Measurements from ENCODE around the gene TSN.
"Not testable (repeated sequence)": the region's sequence is repeated elsewhere in the genome, so short reads cannot be mapped to it uniquely, and the experiment has no call there.

Gene TSN

DNA sequence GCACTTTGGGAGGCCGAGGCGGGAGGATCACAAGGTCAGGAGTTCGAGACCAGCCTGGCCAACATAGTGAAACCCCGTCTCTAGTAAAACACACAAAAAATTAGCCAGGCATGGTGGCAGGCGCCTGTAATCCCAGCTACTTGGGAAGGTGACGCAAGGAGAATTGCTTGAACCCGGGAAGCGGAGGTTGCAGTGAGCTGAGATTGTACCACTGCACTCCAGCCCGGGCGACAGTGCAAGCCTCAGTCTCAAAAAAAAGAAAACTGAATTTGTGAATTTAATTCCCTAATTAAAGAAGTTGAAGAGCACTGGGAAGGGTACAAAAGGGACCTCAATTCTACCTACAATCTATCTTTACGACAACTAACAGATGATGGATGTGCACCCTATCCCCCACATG, 20.9 kb upstream of the TSN start:
- H3K27ac Mint-ChIP-seq; H3K27me3 Mint-ChIP-seq; H3K9me3 Mint-ChIP-seq (ENCODE audit: low read depth): not testable (repeated sequence)
- peaks cover 11% of the 10 kb centered on the region for H3K36me3 Mint-ChIP-seq
- H3K4me1 Mint-ChIP-seq (ENCODE audit: low read depth) = peaks cover 54% of the 10 kb centered on the region
- peak overlapping the region; percentile 90 for H3K4me3 Mint-ChIP-seq

DNA sequence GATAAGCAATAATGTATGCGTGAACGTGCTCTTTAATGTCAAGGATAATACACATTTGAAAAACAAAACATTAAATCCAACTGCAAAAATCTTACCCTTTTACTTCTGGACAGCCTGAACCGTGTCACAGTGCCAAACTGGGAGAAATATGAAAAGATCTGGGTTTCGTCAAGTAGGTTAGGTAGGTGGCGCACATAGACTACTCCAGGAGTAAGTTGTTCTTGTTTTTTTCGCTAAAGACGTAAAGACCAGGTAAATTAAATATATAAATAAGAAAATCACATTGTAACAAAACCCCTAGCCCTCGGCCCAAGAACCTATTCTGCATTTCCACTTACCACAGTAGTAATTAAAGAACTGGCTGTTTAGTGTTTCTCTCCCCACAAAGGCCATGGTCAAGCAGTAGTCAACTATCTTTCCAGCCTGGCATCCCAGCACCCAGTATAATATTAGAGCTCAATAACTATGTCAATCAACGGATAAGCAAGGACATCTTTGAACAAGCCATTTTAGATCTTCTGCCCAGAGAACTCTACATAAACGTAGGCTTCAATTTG, 19.9 kb upstream of the TSN start:
- H3K27me3 Mint-ChIP-seq = no peaks in the 10 kb centered on the region
- no peaks in the 10 kb centered on the region for H3K9me3 Mint-ChIP-seq (ENCODE audit: low read depth)
- H3K27ac Mint-ChIP-seq = peak overlapping the region; percentile 96
- H3K4me3 Mint-ChIP-seq = peak overlapping the region; percentile 90
- H3K36me3 Mint-ChIP-seq = peaks cover 11% of the 10 kb centered on the region
- H3K4me1 Mint-ChIP-seq (ENCODE audit: low read depth) = peaks cover 52% of the 10 kb centered on the region

DNA sequence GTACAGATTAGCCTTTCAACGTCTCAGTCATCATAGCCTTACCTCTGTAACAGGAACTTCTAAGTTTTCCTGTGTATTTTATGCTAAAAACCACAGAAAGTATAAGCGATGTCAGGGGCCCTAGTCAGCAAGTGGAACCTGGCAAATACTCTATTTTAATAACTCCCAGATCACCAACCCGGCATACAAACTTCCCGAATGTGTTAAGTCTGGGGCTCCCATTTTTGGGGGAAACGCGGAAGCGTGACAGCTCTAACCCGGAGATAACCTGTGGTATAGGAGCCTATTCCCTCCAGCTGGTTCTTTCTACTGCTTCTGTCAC, 19.4 kb upstream of the TSN start:
- Mint-ChIP-seq H3K27ac (peak overlapping the region; percentile 96), H3K27me3 (no peaks in the 10 kb centered on the region), H3K36me3 (peaks cover 11% of the 10 kb centered on the region), H3K4me3 (peak overlapping the region; percentile 90), H3K9me3 (ENCODE audit: low read depth) (no peaks in the 10 kb centered on the region), H3K4me1 (ENCODE audit: low read depth) (peaks cover 47% of the 10 kb centered on the region)

DNA sequence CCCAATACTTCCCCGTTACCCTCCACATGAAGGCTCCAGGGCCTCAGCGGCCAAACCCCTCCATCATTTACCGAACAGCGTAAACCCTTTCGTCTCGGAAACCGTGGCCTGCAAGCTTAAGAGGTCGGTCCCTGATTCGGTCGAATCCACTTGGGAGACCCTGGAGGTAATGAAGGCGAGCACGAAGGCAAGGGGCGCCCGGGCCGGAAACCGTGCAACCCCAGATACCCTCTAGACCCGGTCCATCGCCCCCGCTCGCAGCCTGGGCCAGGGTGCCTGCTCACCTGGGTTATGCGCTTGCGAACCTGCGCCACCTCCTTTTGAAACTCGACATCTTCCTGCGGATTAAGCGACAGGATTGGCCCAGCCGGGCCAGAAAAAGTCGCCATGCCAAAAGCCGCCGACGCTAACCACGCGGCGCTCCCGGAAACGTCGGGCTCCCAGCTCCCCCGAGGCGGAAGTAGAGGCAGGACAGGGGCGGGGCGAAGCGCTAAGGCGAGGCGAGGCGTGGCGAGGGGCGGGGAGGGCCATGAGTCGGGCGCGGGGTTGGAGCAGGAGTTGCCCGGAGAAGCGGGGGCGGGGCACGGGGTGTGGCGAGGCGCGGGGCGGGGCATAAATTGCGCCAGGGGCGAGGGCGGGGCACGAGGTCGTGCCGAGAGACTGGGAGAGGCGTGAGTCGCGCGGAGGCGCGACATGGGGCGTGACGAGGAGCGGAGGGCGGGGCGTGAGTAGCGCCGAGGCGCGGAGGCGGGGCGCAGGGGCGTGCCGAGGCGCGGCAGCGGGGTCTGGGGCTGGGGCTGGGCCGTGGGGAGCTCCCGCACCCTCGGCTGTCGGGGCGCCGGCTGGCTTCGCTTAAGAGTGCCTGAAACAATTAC, 18.8 kb upstream of the TSN start, which contains the start of gene NIFK:
NIFK (minus strand) TSS at position 414 of the 875 bp plus-strand sequence; CDS start at position 389, 25 bp downstream.
- Mint-ChIP-seq H3K4me1 (ENCODE audit: low read depth) (peaks cover 42% of the 10 kb centered on the region), H3K4me3 (peak within 1 kb of the TSS; percentile 90), H3K36me3 (peaks cover 7% of the 10 kb centered on the region)

DNA sequence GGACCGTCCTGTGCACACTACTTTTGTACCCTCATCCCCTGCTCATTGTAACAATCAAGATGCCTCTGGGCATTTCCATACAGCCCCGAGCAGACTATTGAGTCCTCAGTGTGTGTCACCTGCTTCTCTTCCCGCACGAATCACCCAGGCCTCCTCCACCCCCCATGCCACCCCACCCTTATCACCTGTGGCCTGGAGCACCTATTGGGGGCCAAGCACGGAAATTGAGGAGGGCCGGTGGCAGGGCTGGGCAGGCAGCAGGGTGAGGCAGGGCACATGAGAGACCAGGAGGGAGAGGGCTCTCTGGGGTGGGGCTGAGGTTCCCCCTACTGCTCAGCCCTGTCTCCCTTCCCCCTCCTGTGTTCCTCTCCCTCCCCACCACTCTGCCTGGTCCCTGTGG, 14.5 kb upstream of the TSN start:
- no peak overlapping the region for H3K27ac Mint-ChIP-seq
- no peaks in the 10 kb centered on the region for H3K36me3 Mint-ChIP-seq
- peaks cover 19% of the 10 kb centered on the region for H3K4me1 Mint-ChIP-seq (ENCODE audit: low read depth)
- H3K27me3 Mint-ChIP-seq = no peaks in the 10 kb centered on the region
- H3K9me3 Mint-ChIP-seq (ENCODE audit: low read depth) = no peaks in the 10 kb centered on the region
- no peak overlapping the region for H3K4me3 Mint-ChIP-seq

More for the DNA sequence above, 18.8 kb upstream of the TSN start, which contains the start of gene NIFK:
- Mint-ChIP-seq H3K27ac (peak within 1 kb of the TSS; percentile 96), H3K27me3 (no peaks in the 10 kb centered on the region), H3K9me3 (ENCODE audit: low read depth) (no peaks in the 10 kb centered on the region)

DNA sequence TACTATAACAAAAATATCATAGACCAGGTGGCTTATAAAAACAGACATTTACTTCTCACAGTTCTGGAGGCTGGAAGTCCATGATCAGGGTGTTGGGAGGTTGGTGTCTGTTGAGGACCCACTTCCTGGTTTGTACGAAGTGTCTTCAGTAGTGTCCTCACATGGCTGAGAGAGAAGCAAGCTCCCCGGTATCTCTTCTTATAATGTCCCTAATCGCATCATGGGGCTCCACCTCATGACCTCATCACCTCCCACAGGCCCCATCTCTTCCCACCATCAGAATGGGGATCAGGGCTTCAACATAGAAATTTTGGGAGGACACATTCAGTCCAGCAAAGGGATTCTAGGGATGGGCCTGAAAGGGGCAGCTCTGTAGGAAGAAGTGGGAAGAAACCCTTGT, 14.0 kb upstream of the TSN start:
- no peaks in the 10 kb centered on the region for H3K36me3 Mint-ChIP-seq
- H3K9me3 Mint-ChIP-seq (ENCODE audit: low read depth) = no peaks in the 10 kb centered on the region
- H3K4me3 Mint-ChIP-seq = no peak overlapping the region
- H3K27ac Mint-ChIP-seq = no peak overlapping the region
- H3K27me3 Mint-ChIP-seq = no peaks in the 10 kb centered on the region
- peaks cover 19% of the 10 kb centered on the region for H3K4me1 Mint-ChIP-seq (ENCODE audit: low read depth)

DNA sequence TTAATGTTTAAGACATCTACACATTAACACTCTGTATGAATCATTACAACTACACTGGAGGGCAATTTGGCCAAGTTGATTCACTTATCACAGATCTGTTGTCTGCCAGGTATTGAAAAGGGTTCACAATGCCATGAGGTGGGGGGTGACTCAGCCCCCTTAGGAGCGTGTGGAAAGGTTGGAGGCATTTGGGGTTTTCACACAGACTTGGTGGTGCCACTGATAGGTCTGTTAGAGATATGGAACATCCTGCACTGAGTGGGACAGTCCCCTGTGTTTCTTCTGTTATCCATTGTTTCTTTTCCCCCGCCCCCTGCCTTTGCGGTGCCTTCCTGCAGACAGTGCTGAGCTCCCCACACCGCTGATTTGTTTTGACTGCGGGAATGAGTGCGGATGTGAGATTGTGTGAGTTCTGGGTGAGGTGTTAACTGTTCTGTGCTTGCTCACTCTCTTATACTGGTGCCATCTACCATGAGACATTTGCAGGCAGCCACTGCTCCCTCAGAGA, 9.3 kb upstream of the TSN start:
- Mint-ChIP-seq H3K9me3 (ENCODE audit: low read depth) (no peaks in the 10 kb centered on the region), H3K4me1 (ENCODE audit: low read depth) (no peaks in the 10 kb centered on the region), H3K27ac (peak overlapping the region; percentile 28), H3K4me3 (no peak overlapping the region), H3K27me3 (no peaks in the 10 kb centered on the region), H3K36me3 (no peaks in the 10 kb centered on the region)

DNA sequence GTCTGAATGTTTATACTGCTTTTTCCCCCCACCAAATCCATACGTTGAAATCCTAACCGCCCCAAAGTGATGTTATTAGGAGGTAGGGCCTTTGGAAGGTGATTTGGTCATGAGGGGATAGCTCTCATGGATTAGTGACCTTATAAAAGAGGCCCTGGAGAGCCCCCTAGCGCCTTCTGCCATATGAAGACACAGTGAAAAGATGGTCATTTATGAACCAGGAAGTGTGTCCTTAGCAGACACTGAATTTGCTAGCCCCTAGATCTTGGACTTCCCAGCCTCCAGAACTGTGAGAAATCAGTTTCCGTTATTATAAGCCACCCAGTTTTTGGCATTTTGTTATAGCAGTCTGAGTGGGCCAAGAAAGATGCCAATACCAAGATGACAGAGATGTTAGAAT, 7.2 kb upstream of the TSN start:
- Mint-ChIP-seq H3K4me3 (no peak overlapping the region), H3K9me3 (ENCODE audit: low read depth) (no peaks in the 10 kb centered on the region), H3K36me3 (no peaks in the 10 kb centered on the region), H3K4me1 (ENCODE audit: low read depth) (peaks cover 2% of the 10 kb centered on the region), H3K27me3 (no peaks in the 10 kb centered on the region), H3K27ac (no peak overlapping the region)

DNA sequence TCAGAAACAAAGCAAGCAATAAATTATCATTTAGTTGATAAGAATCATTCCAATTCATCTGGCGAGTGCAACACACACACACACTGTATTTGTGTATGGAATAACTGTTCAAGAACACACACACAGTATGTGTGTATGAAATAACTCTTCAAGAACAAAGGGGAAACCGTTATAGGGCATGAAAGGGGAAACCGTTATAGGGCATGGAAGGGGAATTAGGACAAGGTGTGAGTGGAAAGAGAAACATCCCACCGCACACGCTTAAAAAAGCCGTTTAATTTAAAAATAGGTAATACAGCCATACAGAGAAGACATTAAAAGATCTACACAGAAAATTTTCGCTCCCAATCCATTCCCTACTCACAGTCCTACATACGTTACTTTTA, 607 bp upstream of the TSN start:
- Mint-ChIP-seq H3K27ac (peak overlapping the region; percentile 95), H3K27me3 (no peaks in the 10 kb centered on the region), H3K4me3 (peak overlapping the region; percentile 99), H3K36me3 (no peaks in the 10 kb centered on the region), H3K9me3 (ENCODE audit: low read depth) (no peaks in the 10 kb centered on the region), H3K4me1 (ENCODE audit: low read depth) (peaks cover 26% of the 10 kb centered on the region)

DNA sequence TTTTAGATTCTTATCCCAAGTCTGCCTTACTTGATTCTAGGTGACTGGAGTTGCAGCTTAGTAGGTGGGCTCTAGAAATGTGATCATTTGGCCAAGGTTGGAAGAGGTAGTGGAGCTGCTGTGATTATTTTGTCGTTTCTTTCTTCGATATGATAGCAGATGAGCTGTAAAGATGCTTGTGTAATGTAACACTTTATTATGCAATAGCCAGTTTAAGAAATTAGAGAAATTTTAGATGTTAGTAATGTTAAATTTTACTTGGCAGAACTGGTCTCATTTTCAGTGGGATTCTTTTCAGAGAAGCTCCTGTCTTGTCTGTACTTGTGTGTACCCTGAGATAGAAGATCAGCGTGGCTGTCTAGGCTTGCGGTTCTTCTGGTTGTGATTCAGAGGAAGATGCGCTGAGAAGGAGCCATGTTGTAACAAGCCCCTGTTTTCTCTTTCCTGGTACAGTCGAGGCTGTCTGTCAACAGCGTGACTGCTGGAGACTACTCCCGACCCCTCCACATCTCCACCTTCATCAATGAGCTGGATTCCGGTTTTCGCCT, 9.3 kb downstream of the TSN start:
- H3K4me3 Mint-ChIP-seq = no peak overlapping the region
- peaks cover 4% of the 10 kb centered on the region for H3K4me1 Mint-ChIP-seq (ENCODE audit: low read depth)
- H3K36me3 Mint-ChIP-seq = peaks cover 13% of the 10 kb centered on the region
- H3K27me3 Mint-ChIP-seq = no peaks in the 10 kb centered on the region
- H3K9me3 Mint-ChIP-seq (ENCODE audit: low read depth) = no peaks in the 10 kb centered on the region
- no peak overlapping the region for H3K27ac Mint-ChIP-seq

DNA sequence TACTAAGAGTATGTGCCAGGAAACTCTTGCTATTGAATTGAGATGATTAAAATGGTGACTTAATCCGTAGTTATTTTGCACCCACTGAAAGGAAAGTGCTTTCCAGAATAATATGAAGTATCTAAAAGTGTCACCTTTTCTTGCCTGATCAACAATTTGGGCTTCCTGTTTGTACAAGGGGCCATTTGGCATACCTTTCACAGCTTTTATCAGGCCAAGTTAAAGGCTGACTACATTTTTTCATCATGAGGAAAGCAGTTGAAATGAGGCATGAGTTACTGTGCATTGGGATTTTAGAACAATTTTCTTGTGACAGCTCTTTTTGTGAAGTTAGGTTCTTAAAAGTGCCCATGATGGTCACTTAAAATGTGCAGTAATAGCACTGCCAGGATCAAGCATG, 11.2 kb downstream of the TSN start:
- Mint-ChIP-seq H3K27me3 (no peaks in the 10 kb centered on the region), H3K4me3 (no peak overlapping the region), H3K4me1 (ENCODE audit: low read depth) (no peaks in the 10 kb centered on the region), H3K9me3 (ENCODE audit: low read depth) (no peaks in the 10 kb centered on the region), H3K36me3 (peaks cover 13% of the 10 kb centered on the region), H3K27ac (no peak overlapping the region)

DNA sequence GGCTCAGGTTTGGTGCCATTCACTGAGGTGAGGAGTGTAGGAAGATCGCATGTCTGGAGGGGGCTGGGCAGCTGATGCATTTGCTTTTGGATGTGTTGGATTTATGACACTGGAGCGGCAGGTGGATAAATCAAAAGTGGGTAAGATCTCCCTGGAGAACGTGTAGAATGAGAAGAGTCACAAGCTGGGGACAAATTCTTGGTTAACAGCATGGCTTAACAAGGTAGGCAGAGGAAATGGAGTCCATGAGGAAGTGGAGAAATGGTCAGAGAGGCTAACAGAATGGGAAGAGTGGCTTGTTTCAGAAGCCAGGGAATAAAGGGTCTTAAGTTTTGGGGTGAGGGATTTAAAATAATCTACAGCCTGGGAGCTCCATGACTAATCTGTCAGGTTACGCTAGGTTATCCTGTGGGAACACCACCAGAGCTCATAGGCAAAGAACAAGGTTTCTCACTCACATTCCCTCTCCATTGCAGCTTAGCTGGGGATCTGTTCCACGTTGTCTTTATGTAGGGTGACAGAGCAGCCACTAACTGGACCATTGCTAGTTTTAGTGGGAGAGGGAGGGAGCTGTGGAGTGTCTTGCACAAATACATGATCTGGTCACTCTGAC, 12.8 kb downstream of the TSN start:
- Mint-ChIP-seq H3K27me3 (no peaks in the 10 kb centered on the region), H3K9me3 (ENCODE audit: low read depth) (no peaks in the 10 kb centered on the region), H3K27ac (peak overlapping the region; percentile 46), H3K36me3 (peaks cover 13% of the 10 kb centered on the region), H3K4me3 (no peak overlapping the region), H3K4me1 (ENCODE audit: low read depth) (no peaks in the 10 kb centered on the region)

DNA sequence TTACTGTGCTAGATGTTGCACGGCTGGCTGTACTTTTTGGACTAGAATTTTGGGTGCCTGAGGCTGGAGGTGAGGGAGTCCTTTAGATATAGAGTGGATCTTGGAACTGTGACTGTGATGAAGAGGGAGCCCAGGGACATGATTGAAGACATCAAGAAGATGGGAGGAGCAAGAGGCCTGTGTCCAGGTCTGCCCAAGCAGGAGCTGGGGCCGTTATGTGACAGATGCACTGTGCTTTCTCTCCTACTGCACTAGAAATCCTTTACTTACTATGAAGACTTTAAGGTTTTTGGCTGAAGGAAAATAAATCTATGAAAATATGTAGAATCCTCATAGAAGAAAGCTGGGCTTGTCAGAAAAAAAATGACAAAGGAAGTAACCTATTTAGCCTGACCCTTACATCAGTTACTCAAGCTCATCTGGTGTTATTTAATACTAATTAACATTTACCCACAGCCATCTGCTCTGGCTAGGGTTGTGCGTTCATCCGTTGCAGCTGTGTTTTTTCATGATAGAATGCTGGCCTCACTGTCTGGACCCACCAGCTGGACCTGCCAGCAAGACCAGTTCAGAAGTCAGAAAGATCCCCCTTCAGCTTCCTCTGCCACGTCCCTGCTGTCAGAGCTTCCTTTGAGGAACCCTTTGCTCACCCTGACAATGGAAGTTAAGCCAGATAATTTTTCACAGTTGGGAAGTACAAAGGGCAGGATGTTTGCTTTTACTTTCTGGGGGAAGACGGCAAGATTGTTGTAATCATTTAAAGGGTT, 16.7 kb downstream of the TSN start:
- no peaks in the 10 kb centered on the region for H3K27me3 Mint-ChIP-seq
- H3K9me3 Mint-ChIP-seq (ENCODE audit: low read depth) = no peaks in the 10 kb centered on the region
- peaks cover 6% of the 10 kb centered on the region for H3K36me3 Mint-ChIP-seq
- H3K4me3 Mint-ChIP-seq = no peak overlapping the region
- no peak overlapping the region for H3K27ac Mint-ChIP-seq
- no peaks in the 10 kb centered on the region for H3K4me1 Mint-ChIP-seq (ENCODE audit: low read depth)

DNA sequence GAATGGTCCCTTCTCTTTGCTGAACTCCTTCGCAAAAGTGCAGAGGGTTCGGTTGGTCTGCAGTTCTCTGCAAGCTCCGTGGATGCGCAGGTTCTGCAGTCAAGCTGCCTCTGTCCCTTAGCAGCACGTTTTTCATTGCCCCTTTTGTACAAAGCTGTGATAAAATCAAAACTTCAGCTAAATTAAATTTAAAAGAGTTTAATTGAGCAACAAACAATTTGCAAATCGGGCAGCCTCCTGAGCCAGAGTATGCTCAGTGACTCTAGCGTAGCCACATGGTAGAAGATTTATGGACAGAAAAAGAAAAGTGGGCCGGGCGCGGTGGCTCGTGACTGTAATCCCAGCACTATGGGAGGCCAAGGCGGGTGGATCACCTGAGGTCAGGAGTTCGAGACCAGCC, 18.8 kb downstream of the TSN start:
- H3K27me3 Mint-ChIP-seq = no peaks in the 10 kb centered on the region
- H3K4me1 Mint-ChIP-seq (ENCODE audit: low read depth) = no peaks in the 10 kb centered on the region
- H3K27ac Mint-ChIP-seq = no peak overlapping the region
- no peaks in the 10 kb centered on the region for H3K9me3 Mint-ChIP-seq (ENCODE audit: low read depth)
- H3K36me3 Mint-ChIP-seq = peaks cover 2% of the 10 kb centered on the region
- H3K4me3 Mint-ChIP-seq = no peak overlapping the region
